H1 (cell line): ENCODE measurements around the gene LILRB2. TPM values are rescaled to one million over a fixed set of nuclear protein-coding genes. Genes with fewer than 3 reads are reported as not detected.

Experiments
- CTCF ChIA-PET: fragments of 300-600 bp; sonication (Branson Sonifier 250); formaldehyde crosslinking; loops from one replicate; lab custom pipeline; 2021; ENCODE audit not compliant: partially characterized antibody; lab: Charles Lee
- POLR2A ChIA-PET: fragments of 300-600 bp; sonication (Branson Sonifier 250); formaldehyde crosslinking; loops from one replicate; lab custom pipeline; 2021; ENCODE audit warnings: inconsistent platforms; ENCODE audit not compliant: partially characterized antibody; lab: Charles Lee
- DNase-seq, 2 experiments: peaks; one replicate each; pipeline versions ENCODE4 v3.0.0 to v3.0.0-alpha.2; 2010 to 2022; ENCODE audit warnings: low spot score in 2 of 2, low read depth in 1 of 2, mixed read lengths in 1 of 2
- FAIRE-seq: peaks from 2 replicates; lab custom pipeline; 2011; peaks lifted over from hg19 to GRCh38; lab: Jason Lieb, UNC
- H2AFZ ChIP-seq: 2 replicates; pipeline ENCODE4 v1.8.1; 2012; ENCODE audit warnings: low read length, inconsistent platforms
- H2AK5ac ChIP-seq: 2 replicates; pipeline ENCODE4 v1.6.1; 2013; ENCODE audit warnings: low read depth, low read length
- H2BK120ac ChIP-seq: replicated peaks from 2 replicates; pipeline ENCODE3; 2013; ENCODE audit warnings: low read depth, low read length, inconsistent platforms
- H2BK12ac ChIP-seq: 2 replicates; pipeline ENCODE4 v1.6.1; 2013; ENCODE audit warnings: low read depth, low read length
- H2BK15ac ChIP-seq: 2 replicates; pipeline ENCODE4 v1.6.1; 2013; ENCODE audit warnings: low read length
- H2BK20ac ChIP-seq: 2 replicates; pipeline ENCODE4 v1.6.1; 2013; ENCODE audit warnings: low read length
- H2BK5ac ChIP-seq: 2 replicates; pipeline ENCODE4 v1.6.1; 2013; ENCODE audit warnings: low read depth, low read length
- H3K14ac ChIP-seq: 2 replicates; pipeline ENCODE4 v1.6.1; 2013; ENCODE audit warnings: inconsistent platforms; ENCODE audit not compliant: insufficient read length
- H3K18ac ChIP-seq: 2 replicates; pipeline ENCODE4 v1.6.1; 2013; ENCODE audit warnings: low read length; ENCODE audit errors: extremely low read depth
- H3K23ac ChIP-seq: 2 replicates; pipeline ENCODE4 v1.6.1; 2013; ENCODE audit warnings: inconsistent platforms; ENCODE audit not compliant: insufficient read length
- H3K23me2 ChIP-seq: 2 replicates; pipeline ENCODE4 v1.6.1; 2013; ENCODE audit warnings: low read depth, low read length
- H3K27ac ChIP-seq: 2 replicates; pipeline ENCODE4 v1.6.1; 2011; ENCODE audit warnings: low read depth, low read length, inconsistent platforms
- H3K27me3 ChIP-seq, 4 experiments: replicated peaks in 1 of 4; 1 replicate in 1 of 4; 2 replicates in 3 of 4; pipeline versions ENCODE4 v1.6.1 to v1.8.1; 2011 to 2013; ENCODE audit warnings: low read length in 3 of 4, mild to moderate bottlenecking in 3 of 4, inconsistent platforms in 2 of 4, mixed read lengths in 2 of 4, moderate library complexity in 1 of 4; ENCODE audit not compliant: control insufficient read depth in 3 of 4, insufficient read depth in 3 of 4; ENCODE audit errors: extremely low read depth in 1 of 4
- H3K36me3 ChIP-seq, 4 experiments: 2 replicates each; pipeline versions ENCODE4 v1.6.1 to v1.8.1; 2011 to 2013; ENCODE audit warnings: mild to moderate bottlenecking in 4 of 4, low read length in 3 of 4, moderate library complexity in 2 of 4, control low read depth in 1 of 4, inconsistent platforms in 1 of 4; ENCODE audit not compliant: insufficient read depth in 4 of 4, control insufficient read depth in 2 of 4
- H3K4ac ChIP-seq: replicated peaks from 2 replicates; pipeline ENCODE3; 2013; ENCODE audit warnings: low read length, low read depth, mixed read lengths, inconsistent platforms; ENCODE audit not compliant: insufficient read length
- H3K4me1 ChIP-seq, 4 experiments: replicated peaks in 1 of 4; 1 replicate in 1 of 4; 2 replicates in 3 of 4; pipeline versions ENCODE4 v1.6.1 to v1.8.1; 2011 to 2013; ENCODE audit warnings: low read length in 3 of 4, inconsistent platforms in 2 of 4, mixed read lengths in 1 of 4; ENCODE audit not compliant: insufficient read depth in 4 of 4, control insufficient read depth in 3 of 4
- H3K4me2 ChIP-seq, 2 experiments: 2 replicates each; pipeline versions ENCODE4 v1.6.1 to v1.8.1; 2011 to 2013; ENCODE audit warnings: low read depth in 2 of 2, low read length in 2 of 2, control low read depth in 1 of 2, inconsistent platforms in 1 of 2, mild to moderate bottlenecking in 1 of 2; ENCODE audit not compliant: insufficient read depth in 1 of 2
- H3K4me3 ChIP-seq, 4 experiments: fragments of 200-600, 300-600 bp in 1 of 4; sonication (generic), shearing (Covaris generic), sonication (Bioruptor Twin) in 1 of 4; 2 replicates each; pipeline versions ENCODE4 v1.5.1 to v1.8.1; 2011 to 2016; ENCODE audit warnings: low read length in 4 of 4, low read depth in 3 of 4, control low read depth in 2 of 4, inconsistent platforms in 2 of 4, mild to moderate bottlenecking in 2 of 4, mixed read lengths in 1 of 4, moderate library complexity in 1 of 4; ENCODE audit not compliant: insufficient read depth in 2 of 4; ENCODE audit errors: extremely low read depth in 1 of 4
- H3K56ac ChIP-seq: replicated peaks from 2 replicates; pipeline ENCODE3; 2013; ENCODE audit warnings: low read depth, mild to moderate bottlenecking, mixed read lengths, low read length, inconsistent platforms; ENCODE audit not compliant: insufficient read length
- H3K79me1 ChIP-seq: 2 replicates; pipeline ENCODE4 v1.6.1; 2013; ENCODE audit warnings: low read depth, low read length, control low read depth
- H3K79me2 ChIP-seq, 2 experiments: 2 replicates each; pipeline versions ENCODE4 v1.6.1 to v1.8.1; 2012 to 2013; ENCODE audit warnings: low read length in 2 of 2, mild to moderate bottlenecking in 2 of 2, inconsistent platforms in 1 of 2; ENCODE audit not compliant: insufficient read depth in 2 of 2, control insufficient read depth in 1 of 2
- H3K9ac ChIP-seq, 4 experiments: replicated peaks in 1 of 4; 1 replicate in 1 of 4; 2 replicates in 3 of 4; pipeline versions ENCODE4 v1.6.1 to v1.8.1; 2011 to 2013; ENCODE audit warnings: low read depth in 3 of 4, low read length in 3 of 4, control low read depth in 2 of 4, mild to moderate bottlenecking in 2 of 4, moderate library complexity in 2 of 4, inconsistent platforms in 1 of 4; ENCODE audit errors: extremely low read depth in 1 of 4
- H3K9me3 ChIP-seq, 2 experiments: 2 replicates each; pipeline versions ENCODE4 v1.6.1 to v1.8.1; 2012 to 2013; ENCODE audit warnings: mild to moderate bottlenecking in 2 of 2, moderate library complexity in 2 of 2, control low read depth in 1 of 2, inconsistent platforms in 1 of 2, low read depth in 1 of 2, low read length in 1 of 2, mixed read lengths in 1 of 2; ENCODE audit not compliant: insufficient read depth in 2 of 2
- H4K20me1 ChIP-seq, 2 experiments: replicated peaks in 1 of 2; 2 replicates each; pipeline versions ENCODE3 to v1.8.1; 2011 to 2013; ENCODE audit warnings: inconsistent platforms in 2 of 2, low read length in 2 of 2, mild to moderate bottlenecking in 1 of 2; ENCODE audit not compliant: insufficient read depth in 2 of 2, control insufficient read depth in 1 of 2
- H4K5ac ChIP-seq: 2 replicates; pipeline ENCODE4 v1.6.1; 2013; ENCODE audit warnings: low read length, low read depth, mixed read lengths, inconsistent platforms; ENCODE audit not compliant: insufficient read length
- H4K8ac ChIP-seq: 2 replicates; pipeline ENCODE4 v1.8.0; 2013; ENCODE audit warnings: mild to moderate bottlenecking, moderate library complexity, low read length, inconsistent platforms; ENCODE audit not compliant: insufficient read depth; ENCODE audit errors: extremely low read depth
- H4K91ac ChIP-seq: replicated peaks from 2 replicates; pipeline ENCODE3; 2013; ENCODE audit warnings: low read length, mixed read lengths, inconsistent platforms; ENCODE audit not compliant: insufficient read length
- ATF2 ChIP-seq: IDR thresholded peaks from 2 replicates; pipeline ENCODE4 v1.6.1; 2012; ENCODE audit warnings: low read length, inconsistent platforms
- BRCA1 ChIP-seq: IDR thresholded peaks from 2 replicates; pipeline ENCODE4 v1.6.1; 2012; ENCODE audit warnings: low read depth, low read length, improper control_type of control experiment
- CBX5 ChIP-seq: fragments of 300-800, 300-1000 bp; sonication (generic); IDR thresholded peaks from 2 replicates; pipeline ENCODE4 v1.7.1; 2016; ENCODE audit warnings: antibody characterized with exemption, low read length, low read depth
- KDM1A ChIP-seq: fragments of 200-600, 300-600 bp; sonication (generic); IDR thresholded peaks from 2 replicates; pipeline ENCODE4 v1.7.1; 2016; ENCODE audit warnings: mild to moderate bottlenecking, low read length, borderline replicate concordance
- RAD21 ChIP-seq, 2 experiments: IDR thresholded peaks in 1 of 2; conservative IDR thresholded peaks in 1 of 2; 2 replicates each; pipeline ENCODE4 v1.6.1; 2011; ENCODE audit warnings: low read depth in 2 of 2, low read length in 2 of 2, improper control_type of control experiment in 1 of 2, inconsistent platforms in 1 of 2, mild to moderate bottlenecking in 1 of 2, moderate library complexity in 1 of 2
- ZNF274 ChIP-seq: IDR thresholded peaks from 2 replicates; pipeline ENCODE4 v1.7.0; 2012; ENCODE audit warnings: low read length, borderline replicate concordance; ENCODE audit errors: extremely low read depth
- WGBS, 2 experiments: shearing (Covaris generic) in 1 of 2; methylation state at CpG; one replicate each; pipeline versions ENCODE4 v1.1.6 to v1.1.7; 2013 to 2015; ENCODE audit warnings: low lambda C conversion rate in 2 of 2, mixed read lengths in 2 of 2, inconsistent platforms in 1 of 2, low coverage in 1 of 2, missing lambda C conversion rate in 1 of 2; ENCODE audit not compliant: insufficient replicate concordance in 2 of 2, insufficient coverage in 1 of 2, insufficient read length in 1 of 2; ENCODE audit errors: extremely low coverage in 1 of 2, missing lambda C conversion rate in 1 of 2; 5-methylcytosine and 5-hydroxymethylcytosine counted together
- polyA plus RNA-seq, 7 experiments: library from polyadenylated mRNA; depleted of rRNA in 3 of 7; stranded (reverse) in 5 of 7; unstranded in 2 of 7; fragments of >200 nt in 5 of 7; fragments of 200-250 nt in 2 of 7; gene quantifications; 1 replicate in 5 of 7; 2 replicates in 1 of 7; 4 replicates in 1 of 7; pipeline versions ENCODE4 v1.2.1 to v1.2.3, GENCODE V29; 2011 to 2013; ENCODE audit warnings: missing spikeins in 2 of 7, mixed read lengths in 2 of 7
- total RNA-seq: library from RNA; stranded (reverse); fragmentation: NEBNext Ultra II Directional; extraction: Animal tissue kit (Norgen Biotek cat#: 25700); gene quantifications from 2 replicates; pipeline ENCODE4 v1.2.1, GENCODE V29; 2021
- TF ChIP-seq, protein P1 (sequence below), 3 experiments: IDR thresholded peaks; 1 replicate in 2 of 3; 2 replicates in 1 of 3; pipeline versions ENCODE4 v1.5.1 to v1.6.1; 2011; ENCODE audit warnings: low read length in 3 of 3, mild to moderate bottlenecking in 3 of 3, inconsistent platforms in 2 of 3, low read depth in 1 of 3, moderate library complexity in 1 of 3; ENCODE audit not compliant: insufficient read depth in 1 of 3; ENCODE audit errors: control extremely low read depth in 1 of 3
- TF ChIP-seq, protein P2 (sequence below): IDR thresholded peaks from 2 replicates; pipeline ENCODE4 v1.6.1; 2012; ENCODE audit warnings: inconsistent platforms

LILRB2 gene
- total and polyA plus RNA-seq, 2 of the 8 experiments (the other 6 are each of a cell fraction or from before 2014, with no cell fraction given): not detected

DNA sequence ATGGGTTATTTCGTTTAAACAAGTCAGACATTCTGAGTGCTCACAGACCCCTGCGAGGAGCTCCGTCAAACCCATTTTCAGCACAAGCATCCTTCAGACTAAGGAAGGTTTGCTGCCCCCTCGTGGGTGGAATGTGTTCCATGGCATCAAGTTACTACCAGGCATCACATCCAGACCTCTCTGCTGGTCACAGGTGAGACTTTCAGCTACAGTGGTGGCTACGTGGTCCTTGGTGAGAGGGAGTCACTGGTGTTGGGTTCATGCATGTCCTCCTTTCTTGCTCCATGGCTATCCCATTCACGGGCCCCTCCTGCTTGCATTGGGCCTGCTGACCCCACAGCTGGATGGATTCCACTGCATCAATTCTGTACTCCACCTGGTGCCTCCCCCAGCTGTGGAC lies 14.8 kb downstream of the LILRB2 start:
- peak; percentile 66 to 99 for DNase-seq
- H3K4me2 ChIP-seq: no peak overlapping the region
- TF ChIP-seq RAD21 (IDR thresholded peaks at IDR 0.05 in 1 of 2, conservative IDR thresholded peaks at IDR 0.05 in 1 of 2; ENCODE audit: low read depth in 2 of 2, low read length in 2 of 2) (peak; percentile 62 to 68), BRCA1 (no peak), ZNF274 (no peak), CBX5 (no peak), KDM1A (no peak), ATF2 (no peak)
- TF ChIP-seq, protein P1, sequence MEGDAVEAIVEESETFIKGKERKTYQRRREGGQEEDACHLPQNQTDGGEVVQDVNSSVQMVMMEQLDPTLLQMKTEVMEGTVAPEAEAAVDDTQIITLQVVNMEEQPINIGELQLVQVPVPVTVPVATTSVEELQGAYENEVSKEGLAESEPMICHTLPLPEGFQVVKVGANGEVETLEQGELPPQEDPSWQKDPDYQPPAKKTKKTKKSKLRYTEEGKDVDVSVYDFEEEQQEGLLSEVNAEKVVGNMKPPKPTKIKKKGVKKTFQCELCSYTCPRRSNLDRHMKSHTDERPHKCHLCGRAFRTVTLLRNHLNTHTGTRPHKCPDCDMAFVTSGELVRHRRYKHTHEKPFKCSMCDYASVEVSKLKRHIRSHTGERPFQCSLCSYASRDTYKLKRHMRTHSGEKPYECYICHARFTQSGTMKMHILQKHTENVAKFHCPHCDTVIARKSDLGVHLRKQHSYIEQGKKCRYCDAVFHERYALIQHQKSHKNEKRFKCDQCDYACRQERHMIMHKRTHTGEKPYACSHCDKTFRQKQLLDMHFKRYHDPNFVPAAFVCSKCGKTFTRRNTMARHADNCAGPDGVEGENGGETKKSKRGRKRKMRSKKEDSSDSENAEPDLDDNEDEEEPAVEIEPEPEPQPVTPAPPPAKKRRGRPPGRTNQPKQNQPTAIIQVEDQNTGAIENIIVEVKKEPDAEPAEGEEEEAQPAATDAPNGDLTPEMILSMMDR (IDR thresholded peaks at IDR 0.05; ENCODE audit: control extremely low read depth in 1 of 3, insufficient read depth in 1 of 3, low read depth in 1 of 3, low read length in 3 of 3): peak; percentile 79 to 96 (median 91)
- TF ChIP-seq, protein P2, sequence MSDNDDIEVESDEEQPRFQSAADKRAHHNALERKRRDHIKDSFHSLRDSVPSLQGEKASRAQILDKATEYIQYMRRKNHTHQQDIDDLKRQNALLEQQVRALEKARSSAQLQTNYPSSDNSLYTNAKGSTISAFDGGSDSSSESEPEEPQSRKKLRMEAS: peak; percentile 25; the same call in 1 of the 2 replicates

More for the DNA sequence above, 14.8 kb downstream of the LILRB2 start:
- Histone ChIP-seq H3K9me3 (no peaks in the 10 kb centered on the region), H3K23ac (no peak overlapping the region), H3K4ac (no peak overlapping the region), H4K91ac (no peak overlapping the region), H2BK20ac (no peak overlapping the region), H2BK12ac (no peak overlapping the region), H3K56ac (no peak overlapping the region), H4K5ac (no peak overlapping the region), H2AK5ac (no peak overlapping the region), H4K8ac (no peak overlapping the region), H3K27me3 (no peaks in the 10 kb centered on the region), H3K36me3 (no peaks in the 10 kb centered on the region), H2BK5ac (no peak overlapping the region), H2BK15ac (no peak overlapping the region), H3K79me1 (no peaks in the 10 kb centered on the region), H3K18ac (no peak overlapping the region), H3K4me1 (peaks cover 0 to 2% (median 0%) of the 10 kb centered on the region in 4 experiments; a peak in 2 of 7 replicates), H3K27ac (no peak overlapping the region), H2AFZ (no peak overlapping the region), H3K14ac (no peak overlapping the region), H3K23me2 (no peaks in the 10 kb centered on the region), H3K4me3 (no peak overlapping the region), H2BK120ac (no peak overlapping the region), H4K20me1 (no peaks in the 10 kb centered on the region), H3K9ac (no peak overlapping the region), H3K79me2 (no peaks in the 10 kb centered on the region)
- 21% methylated on average over 6 of the region's 6 CpGs; no CpG with 5 or more reads in 1 of the 2 experiments for WGBS, 2 experiments
- CTCF ChIA-PET: interaction anchor here (0.7 to 5.9 kb wide), 38 partner anchors 9 to 781 kb away, joined by 3 to 41 read pairs (median 4); partner anchors contain the start of genes LILRA5, LILRB5, RPS9 and TMC4
- POLR2A ChIA-PET: interaction anchor here (0.9 to 3.2 kb wide), 8 partner anchors 9 to 126 kb away, joined by 3 to 21 read pairs (median 4); partner anchors contain the start of genes LILRB5, MBOAT7, RPS9 and TSEN34
- peak; percentile 99 for FAIRE-seq
